ENCODE results near the gene PLPPR4.
"Not testable (repeated sequence)": the region's sequence is repeated elsewhere in the genome, so short reads cannot be mapped to it uniquely, and the experiment has no call there.

The PLPPR4 gene

GRCh38 chr1:99270646-99271045 lies 6.4 kb downstream of the PLPPR4 start:
- DNase-seq, result no peak

- no peak for DNase-seq
Observed at GRCh38 chr1:99271249-99271648, 7.0 kb downstream of the PLPPR4 start.

GRCh38 chr1:99277066-99277465 lies 12.8 kb downstream of the PLPPR4 start:
- no peak for DNase-seq

DNA sequence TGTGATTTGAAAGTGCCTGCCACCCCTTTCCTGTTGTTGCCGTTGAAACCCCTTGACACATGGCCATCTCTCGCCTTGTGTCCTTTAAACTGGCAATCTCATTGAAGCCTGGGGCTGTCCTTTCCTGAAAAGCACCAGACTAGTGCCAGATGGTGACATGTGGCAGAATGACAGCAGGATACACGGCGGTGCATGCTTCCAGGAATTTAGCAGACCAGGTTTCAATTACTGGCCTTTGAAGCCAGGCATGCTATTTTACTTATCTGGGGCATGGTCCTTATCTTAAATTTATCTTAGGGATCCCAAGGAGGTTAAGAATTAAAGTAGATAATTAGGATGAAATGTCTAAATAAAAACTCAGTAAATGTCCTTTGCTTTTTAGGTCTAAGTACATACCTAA lies 15.2 kb downstream of the PLPPR4 start:
- no peak for DNase-seq

DNA sequence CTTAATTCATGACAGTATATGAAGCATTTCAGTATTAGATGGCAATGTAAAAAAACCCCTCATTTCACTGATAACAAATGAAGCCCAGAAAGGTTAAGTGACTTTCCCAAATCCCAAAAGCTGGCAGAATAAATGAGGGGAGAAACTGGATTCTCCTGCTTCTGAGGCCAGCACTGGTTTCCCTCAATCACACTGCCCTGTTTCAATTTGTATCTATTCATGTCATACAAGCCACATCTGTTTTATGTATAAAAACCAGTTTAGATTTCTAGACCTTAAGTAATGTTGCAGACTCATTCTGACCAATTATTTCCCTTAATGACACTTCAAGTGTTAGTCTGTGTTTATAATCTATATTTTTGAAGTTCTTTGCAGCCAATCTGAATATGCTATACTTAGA lies 16.8 kb downstream of the PLPPR4 start:
- DNase-seq, result no peak

DNA sequence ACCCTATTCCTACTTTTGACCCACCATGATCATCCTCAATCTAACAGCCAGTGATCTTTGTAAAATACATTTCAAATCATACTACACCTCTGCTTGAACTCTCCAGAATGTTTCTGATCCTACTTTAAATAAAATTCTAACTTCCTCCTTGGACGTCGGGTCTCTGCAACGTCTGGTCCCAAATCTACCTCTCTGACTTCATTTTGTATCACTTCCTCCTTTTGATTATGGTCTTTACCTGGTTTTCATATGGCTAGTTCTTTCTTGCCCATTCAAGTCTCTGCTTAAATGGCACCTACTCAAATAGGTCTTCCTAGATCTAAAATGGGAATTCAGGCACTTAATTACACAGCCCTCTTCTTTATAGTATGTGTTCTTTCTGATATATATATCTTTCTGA lies 18.2 kb downstream of the PLPPR4 start:
- DNase-seq, result no peak

GRCh38 chr1:99283521-99283920 lies 19.2 kb downstream of the PLPPR4 start:
- not testable (repeated sequence) for DNase-seq

- DNase-seq, result no peak
Observed at GRCh38 chr1:99292886-99293285, 28.6 kb downstream of the PLPPR4 start.

GRCh38 chr1:99297923-99298322 lies 33.6 kb downstream of the PLPPR4 start:
- no peak for DNase-seq

DNA sequence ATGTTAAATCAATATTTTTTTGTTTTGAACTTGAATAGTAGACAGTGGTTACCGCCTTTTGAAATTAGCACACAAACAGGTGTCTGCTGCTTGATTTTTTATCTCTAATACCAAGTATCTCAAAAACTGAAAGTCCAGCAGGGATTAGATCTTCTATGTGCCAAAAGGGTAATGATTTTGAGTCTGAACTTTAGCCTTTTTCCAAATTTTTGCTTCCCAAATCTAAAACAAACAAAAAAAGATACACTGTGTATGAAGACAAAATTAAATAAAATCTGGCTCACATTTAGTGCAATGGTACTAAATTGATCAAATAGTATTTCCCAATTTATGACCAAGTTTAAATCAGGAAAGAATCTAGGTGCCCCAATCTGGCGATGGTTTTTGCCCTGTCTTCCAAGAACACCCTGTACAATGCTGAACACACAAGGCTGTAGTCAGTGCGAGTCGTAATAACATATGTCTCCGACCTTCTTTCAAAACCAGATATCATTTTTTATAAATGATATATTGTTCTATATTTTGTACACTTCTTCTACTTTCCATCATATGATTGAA lies 40.5 kb downstream of the PLPPR4 start:
- no peak for DNase-seq

DNA sequence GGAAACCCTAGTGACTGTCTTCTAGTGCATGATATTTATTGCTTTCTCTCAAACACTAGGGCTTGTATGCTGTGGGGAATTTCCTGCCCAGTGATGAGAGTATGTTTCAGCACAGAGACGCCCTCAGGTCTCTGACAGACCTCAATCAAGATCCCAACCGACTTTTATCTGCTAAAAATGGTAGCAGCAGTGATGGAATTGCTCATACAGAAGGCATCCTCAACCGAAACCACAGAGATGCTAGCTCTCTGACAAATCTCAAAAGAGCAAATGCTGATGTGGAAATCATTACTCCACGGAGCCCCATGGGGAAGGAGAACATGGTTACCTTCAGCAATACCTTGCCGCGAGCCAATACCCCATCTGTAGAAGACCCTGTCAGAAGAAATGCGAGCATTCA lies 41.3 kb downstream of the PLPPR4 start:
- DNase-seq, result no peak

DNA sequence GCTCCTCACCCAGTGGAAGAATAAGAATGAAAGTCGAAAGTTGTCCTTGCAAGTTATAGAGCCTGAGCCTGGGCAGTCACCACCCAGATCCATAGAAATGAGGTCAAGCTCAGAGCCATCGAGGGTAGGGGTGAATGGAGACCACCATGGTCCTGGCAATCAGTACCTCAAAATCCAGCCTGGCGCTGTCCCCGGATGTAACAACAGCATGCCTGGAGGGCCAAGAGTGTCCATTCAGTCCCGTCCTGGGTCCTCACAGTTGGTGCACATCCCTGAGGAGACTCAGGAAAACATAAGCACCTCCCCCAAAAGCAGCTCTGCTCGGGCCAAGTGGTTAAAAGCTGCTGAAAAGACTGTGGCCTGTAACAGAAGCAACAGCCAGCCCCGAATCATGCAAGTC lies 41.8 kb downstream of the PLPPR4 start:
- DNase-seq, result no peak

- DNase-seq, result no peak
Observed at GRCh38 chr1:99306644-99307043, 42.4 kb downstream of the PLPPR4 start.

GRCh38 chr1:99315305-99315704 lies 51.0 kb downstream of the PLPPR4 start:
- DNase-seq, result no peak

GRCh38 chr1:99326215-99326949 lies 62.1 kb downstream of the PLPPR4 start:
- no peak for DNase-seq

- DNase-seq, result no peak
Observed at GRCh38 chr1:99327357-99327756, 63.1 kb downstream of the PLPPR4 start.

DNA sequence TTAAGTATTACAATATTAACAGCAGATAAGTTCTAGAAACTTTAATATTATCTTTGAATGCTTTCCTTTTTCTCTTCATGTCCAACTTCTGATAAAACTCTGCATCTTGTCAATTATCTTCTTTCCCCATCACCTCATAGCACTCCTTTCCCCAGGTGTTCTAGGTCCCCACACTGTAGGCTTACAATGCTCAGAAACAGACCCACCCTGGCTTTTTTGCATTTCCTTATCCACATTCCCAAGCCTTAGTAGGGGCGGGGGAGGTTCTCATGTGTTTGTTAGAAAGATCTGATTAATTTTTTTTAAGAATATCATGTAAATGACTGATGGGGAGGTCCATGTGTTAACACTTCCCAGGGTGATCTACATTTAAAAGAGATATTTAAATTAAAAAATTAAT lies 63.9 kb downstream of the PLPPR4 start:
- DNase-seq, result no peak

GRCh38 chr1:99331083-99331482 lies 66.8 kb downstream of the PLPPR4 start:
- no peak for DNase-seq

GRCh38 chr1:99331636-99332035 lies 67.3 kb downstream of the PLPPR4 start:
- DNase-seq, result no peak

DNA sequence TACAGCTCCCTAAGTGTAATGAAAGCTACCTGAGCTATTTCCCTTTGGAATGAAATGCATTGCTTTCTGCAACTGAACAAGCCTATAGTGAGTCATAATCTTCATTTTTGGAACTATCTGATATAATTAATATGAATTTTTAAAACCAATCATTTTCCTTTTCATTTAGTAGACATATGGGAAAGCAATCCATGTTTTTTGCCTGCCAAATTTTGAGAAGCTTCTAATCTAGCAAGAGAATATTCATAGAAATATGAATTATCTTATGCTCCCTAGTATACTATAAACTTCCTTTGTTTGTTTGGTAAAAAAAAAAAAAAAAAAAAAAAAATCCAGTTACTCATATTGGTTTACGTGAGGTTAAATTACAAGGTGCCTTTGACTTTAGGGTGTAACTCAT lies 68.3 kb downstream of the PLPPR4 start:
- DNase-seq, result no peak

DNA sequence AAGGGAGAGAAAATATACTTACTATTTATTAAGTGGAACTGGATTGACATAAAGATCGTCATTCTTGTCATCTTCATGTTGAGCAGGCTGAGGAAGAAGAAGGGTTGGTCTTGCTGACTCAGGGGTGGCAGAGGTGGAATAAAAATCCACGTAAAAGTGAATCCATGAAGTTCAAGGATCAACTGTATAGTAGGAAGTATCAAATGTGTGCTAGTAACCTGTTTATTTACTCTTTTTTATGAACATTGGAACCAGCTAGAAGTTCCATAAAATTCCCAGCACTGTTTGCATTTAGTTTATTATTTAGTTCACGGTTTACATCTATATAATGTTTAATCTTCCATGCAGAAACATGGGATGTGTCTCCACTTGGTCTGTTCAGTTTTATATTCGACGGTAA lies 70.7 kb downstream of the PLPPR4 start:
- DNase-seq, result no peak

DNA sequence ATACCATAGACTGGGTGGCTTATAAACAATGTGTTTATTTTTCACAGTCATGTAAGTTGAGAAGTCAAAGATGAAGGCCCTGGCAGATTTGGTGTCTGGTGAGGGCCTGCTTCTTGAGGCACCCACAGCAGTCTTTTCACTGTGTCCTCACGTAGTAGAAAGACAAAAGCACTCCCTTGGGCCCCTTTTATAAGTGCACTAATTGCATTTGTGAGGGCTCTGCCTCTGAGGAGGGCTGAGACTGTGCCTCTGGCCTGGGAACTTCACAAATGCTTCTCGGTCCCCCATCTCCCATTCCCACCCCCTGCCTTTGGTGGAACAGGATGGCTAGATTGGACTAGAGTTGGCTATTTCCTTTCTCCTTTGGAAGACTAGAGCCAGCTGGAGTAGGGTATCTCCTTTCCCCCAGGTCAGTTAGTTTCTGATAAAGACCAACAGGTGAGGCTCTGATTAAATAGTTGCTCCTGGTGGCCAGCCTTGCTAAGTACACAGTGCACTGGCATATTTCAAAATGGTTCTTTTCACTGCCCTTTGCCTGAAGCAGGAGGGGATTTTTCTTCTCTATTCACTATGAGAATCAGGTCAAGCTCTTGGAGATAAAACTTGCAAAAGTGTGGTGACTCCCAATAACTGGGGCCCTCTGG lies 82.9 kb downstream of the PLPPR4 start:
- DNase-seq, result no peak

DNA sequence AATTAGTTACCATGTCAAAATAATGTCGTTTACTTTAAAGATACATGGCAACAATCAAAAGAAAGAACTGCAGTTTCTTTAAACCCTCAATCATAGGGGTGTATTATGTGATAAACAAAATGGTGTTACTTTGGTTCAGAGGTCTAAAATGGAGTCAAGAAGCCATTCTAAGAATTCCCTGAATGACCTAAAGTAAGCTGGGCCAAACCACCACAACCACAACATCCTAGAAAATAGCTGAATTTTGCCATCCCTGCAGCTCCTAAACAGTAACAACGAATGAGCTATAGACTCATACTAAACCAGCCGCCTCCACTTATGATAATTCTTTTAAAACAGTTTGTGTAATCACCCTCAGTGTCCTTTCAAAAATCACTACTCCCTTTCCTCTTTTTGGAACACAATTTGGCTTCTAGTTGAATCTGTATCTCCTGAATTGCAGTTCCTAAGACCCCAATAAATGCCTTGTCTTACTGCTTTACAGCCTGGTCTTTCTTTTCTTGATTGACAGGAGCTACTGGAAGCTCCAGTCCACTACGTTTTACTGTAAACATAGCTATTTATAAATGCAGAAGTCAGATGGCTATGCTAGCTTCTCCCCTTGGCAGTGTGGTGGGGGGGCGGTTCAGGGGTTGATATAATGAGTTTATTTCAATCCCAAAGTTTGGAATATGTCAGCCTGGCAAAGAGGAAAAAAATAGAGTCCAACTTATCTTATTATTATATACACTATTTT lies 84.3 kb downstream of the PLPPR4 start:
- DNase-seq, result no peak

GRCh38 chr1:99352821-99353220 lies 88.5 kb downstream of the PLPPR4 start:
- no peak for DNase-seq
